Measurements from ENCODE around the gene CCR5AS.
A peak's percentile ranks its signal among the peaks of the same experiment; 100 is the strongest.

The CCR5AS gene

GRCh38 chr3:46454606-46455005 is 47.7 kb upstream of the CCR5AS start:
- Histone ChIP-seq H3K4me3 (no peak overlapping the region), H3K27me3 (no peaks in the 10 kb centered on the region), H3K36me3 (peaks cover 0 to 5% (median 0%) of the 10 kb centered on the region in 9 donors), H3K27ac (no peak overlapping the region), H3K4me1 (peaks cover 0 to 6% (median 0%) of the 10 kb centered on the region in 12 donors), H3K9me3 (no peaks in the 10 kb centered on the region)
- intact Hi-C loops (cut with DNase I) = no loop called here
- WGBS, 4 donors = 75 to 92% (median 87%) methylated on average over 7 of the region's 7 CpGs
- TF ChIP-seq CTCF (IDR thresholded peaks at IDR 0.05) (no peak), POLR2A (IDR thresholded peaks at IDR 0.05) (no peak)
- no peak for ATAC-seq
- no peak for DNase-seq

GRCh38 chr3:46454209-46454595 is 47.3 kb upstream of the CCR5AS start:
- H3K4me1 ChIP-seq = peaks cover 0 to 6% (median 0%) of the 10 kb centered on the region in 12 donors
- no peak overlapping the region for H3K4me3 ChIP-seq
- intact Hi-C loops (cut with DNase I) = no loop called here
- TF ChIP-seq POLR2A (IDR thresholded peaks at IDR 0.05) = no peak
- no peak for TF ChIP-seq CTCF (IDR thresholded peaks at IDR 0.05)
- no peak for ATAC-seq
- no peaks in the 10 kb centered on the region for H3K9me3 ChIP-seq
- no peak for DNase-seq
- no peaks in the 10 kb centered on the region for H3K27me3 ChIP-seq
- WGBS, 4 donors = 48 to 80% (median 72%) methylated on average over 3 of the region's 3 CpGs
- peaks cover 0 to 5% (median 0%) of the 10 kb centered on the region in 9 donors for H3K36me3 ChIP-seq
- no peak overlapping the region for H3K27ac ChIP-seq

- Histone ChIP-seq H3K9me3 (no peaks in the 10 kb centered on the region), H3K4me1 (peaks cover 0 to 6% (median 0%) of the 10 kb centered on the region in 12 donors), H3K27me3 (no peaks in the 10 kb centered on the region), H3K36me3 (peaks cover 0 to 5% (median 0%) of the 10 kb centered on the region in 9 donors), H3K4me3 (no peak overlapping the region), H3K27ac (no peak overlapping the region)
- intact Hi-C loops (cut with DNase I) = no loop called here
- WGBS, 4 donors = 76 to 81% (median 78%) methylated on average over 7 of the region's 7 CpGs
- TF ChIP-seq CTCF (IDR thresholded peaks at IDR 0.05) (no peak), POLR2A (IDR thresholded peaks at IDR 0.05) (no peak)
- no peak for ATAC-seq
- DNase-seq = no peak
Measured at GRCh38 chr3:46453526-46454208, 46.8 kb upstream of the CCR5AS start.

- peak in 3 of 4 donors; percentile 33 to 62 (median 55) for ATAC-seq
- H3K36me3 ChIP-seq = peaks cover 0 to 5% (median 0%) of the 10 kb centered on the region in 9 donors
- H3K27ac ChIP-seq = no peak overlapping the region
- no peak for TF ChIP-seq POLR2A (IDR thresholded peaks at IDR 0.05)
- TF ChIP-seq CTCF (IDR thresholded peaks at IDR 0.05) = peak; percentile 40 to 68 (median 53)
- intact Hi-C loops (cut with DNase I) = loop anchor here in 2 of 10 donors (10.0 kb wide), 2 partner anchors 75 to 365 kb away; partner anchors contain the start of gene CCR5 (in 1 of the 2)
- peaks cover 0 to 9% (median 0%) of the 10 kb centered on the region in 12 donors for H3K4me1 ChIP-seq
- 65 to 72% (median 67%) methylated on average over 12 to 14 of the region's 14 CpGs for WGBS, 4 donors
- no peaks in the 10 kb centered on the region for H3K9me3 ChIP-seq
- H3K27me3 ChIP-seq = no peaks in the 10 kb centered on the region
- no peak overlapping the region for H3K4me3 ChIP-seq
- DNase-seq = no peak
Measured at GRCh38 chr3:46449755-46450552, 43.1 kb upstream of the CCR5AS start.
